CD4-positive, CD25-positive, alpha-beta regulatory T cell (primary cell): ENCODE results near the gene KCNB1. TPM values are rescaled to one million over a fixed set of nuclear protein-coding genes. Genes with fewer than 3 reads are reported as not detected.

ENCODE experiments used
- ATAC-seq, 2 donors: fragments of 150-1000 bp; cut with Tn5 transposase; one replicate each; pipeline ENCODE4 v1.10.0; 2021; ENCODE audit warnings: low read depth in 2 of 2, moderate number of reproducible peaks in 2 of 2, moderate library complexity in 1 of 2
- DNase-seq, 3 donors: peaks; one replicate each; pipeline versions ENCODE4 v3.0.0 to v3.0.0-alpha.2; 2012 to 2022; ENCODE audit warnings: mixed read lengths in 1 of 3
- H3K27ac ChIP-seq: one replicate; pipeline ENCODE4 v1.7.0; 2013; ENCODE audit warnings: mild to moderate bottlenecking, low read length; ENCODE audit not compliant: insufficient read depth, poor library complexity, severe bottlenecking
- H3K27me3 ChIP-seq: one replicate; pipeline ENCODE4 v1.7.0; 2013; ENCODE audit warnings: low read length; ENCODE audit not compliant: control insufficient read depth, insufficient read depth
- H3K36me3 ChIP-seq: one replicate; pipeline ENCODE4 v1.7.0; 2013; ENCODE audit warnings: mild to moderate bottlenecking, low read length, moderate library complexity; ENCODE audit not compliant: control insufficient read depth, insufficient read depth
- H3K4me1 ChIP-seq: 2 replicates; pipeline ENCODE4 v1.7.0; 2013; ENCODE audit warnings: mild to moderate bottlenecking, low read length; ENCODE audit not compliant: insufficient read depth, control insufficient read depth, poor library complexity, severe bottlenecking
- H3K4me3 ChIP-seq: one replicate; pipeline ENCODE4 v1.7.0; 2013; ENCODE audit warnings: low read depth, mild to moderate bottlenecking, low read length, moderate library complexity
- H3K9me3 ChIP-seq, 2 experiments: 1 replicate in 1 of 2; 2 replicates in 1 of 2; pipeline ENCODE4 v1.7.0; 2013; ENCODE audit warnings: low read length in 2 of 2, mild to moderate bottlenecking in 1 of 2, moderate library complexity in 1 of 2; ENCODE audit not compliant: control insufficient read depth in 2 of 2
- H3K27ac Mint-ChIP-seq, 3 donors: one replicate each; pipeline ENCODE4 v1.8.0; 2020 to 2022; ENCODE audit warnings: mild to moderate bottlenecking in 3 of 3, mixed read lengths in 3 of 3, moderate library complexity in 2 of 3
- H3K27me3 Mint-ChIP-seq: one replicate; pipeline ENCODE4 v1.8.0; 2022; ENCODE audit warnings: mild to moderate bottlenecking, mixed read lengths
- H3K36me3 Mint-ChIP-seq: one replicate; pipeline ENCODE4 v1.8.0; 2020; ENCODE audit warnings: mixed read lengths
- H3K4me1 Mint-ChIP-seq, 4 donors: one replicate each; pipeline ENCODE4 v1.8.0; 2020 to 2022; ENCODE audit warnings: mixed read lengths in 4 of 4, mild to moderate bottlenecking in 1 of 4
- H3K4me3 Mint-ChIP-seq, 4 donors: one replicate each; pipeline ENCODE4 v1.8.0; 2020 to 2022; ENCODE audit warnings: mild to moderate bottlenecking in 4 of 4, mixed read lengths in 4 of 4, moderate library complexity in 3 of 4
- H3K9me3 Mint-ChIP-seq, 7 donors: one replicate each; pipeline ENCODE4 v1.8.0; 2020 to 2022; ENCODE audit warnings: mixed read lengths in 7 of 7, mild to moderate bottlenecking in 3 of 7, moderate library complexity in 2 of 7
- polyA plus RNA-seq, 4 donors: library from polyadenylated mRNA; unstranded; fragments of 300-500 nt; fragmentation: Illumina TruSeq; gene quantifications; one replicate each; pipeline ENCODE4 v1.2.3, GENCODE V29; 2021
- total RNA-seq: library from RNA; stranded (reverse); gene quantifications from one replicate; pipeline ENCODE4 v1.2.3, GENCODE V29; 2022

The KCNB1 gene
- total and polyA plus RNA-seq, 5 donors from 2014 or later, result 0.02 to 0.05 TPM; not detected in 3

DNA sequence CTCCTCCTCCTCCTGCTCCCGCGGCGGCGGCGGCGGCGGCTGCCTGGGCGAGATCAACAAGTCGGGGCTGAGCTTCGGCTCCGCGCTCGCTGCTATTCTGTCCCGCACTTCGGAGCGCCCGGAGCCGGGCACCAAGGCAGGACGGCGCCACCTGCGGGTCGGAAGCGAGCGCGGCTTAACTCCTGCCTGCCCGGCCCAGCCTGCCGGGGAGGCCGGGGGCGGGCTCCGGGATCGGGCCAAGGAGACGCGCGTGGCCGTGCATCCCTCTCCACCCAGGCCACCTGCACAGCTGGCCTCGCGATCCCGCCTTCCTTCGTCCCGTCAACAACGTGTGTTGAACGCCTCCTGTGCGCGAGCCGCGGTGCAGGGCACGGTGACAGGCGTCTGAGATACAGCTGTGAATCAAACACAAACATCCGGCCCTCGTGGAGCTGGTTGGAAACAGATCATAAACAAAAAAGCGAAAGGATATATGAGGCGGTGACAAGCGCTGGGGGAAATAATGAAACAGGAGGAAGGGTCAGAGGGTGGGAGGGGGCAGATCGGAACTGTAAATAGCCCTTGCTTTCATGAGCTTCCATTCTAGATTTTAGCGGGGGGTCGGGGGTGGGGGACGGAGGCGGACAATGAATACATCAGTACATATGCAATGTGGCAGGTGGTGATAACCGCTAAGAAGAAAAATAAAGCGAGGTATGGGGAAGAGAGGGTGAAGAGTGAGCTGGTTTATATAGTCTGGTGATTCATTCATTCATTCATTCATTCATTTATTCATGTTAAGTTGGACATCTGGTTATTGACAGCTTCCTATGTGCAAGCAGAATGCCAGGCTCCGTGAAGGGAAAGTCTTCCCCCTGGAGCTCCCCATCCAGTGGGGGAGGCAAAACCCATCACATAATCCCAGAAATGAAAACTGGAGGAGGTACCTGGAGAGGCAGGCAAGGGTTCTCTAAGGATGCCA lies 2.0 kb upstream of the KCNB1 start:
- peak; percentile 9 to 75 (median 53) for DNase-seq
- Mint-ChIP-seq H3K27me3 (peaks cover 59% of the 10 kb centered on the region), H3K27ac (peak overlapping the region in 2 of 3 donors; percentile 9 to 24), H3K4me3 (peak overlapping the region; percentile 29 to 88 (median 66)), H3K36me3 (no peaks in the 10 kb centered on the region), H3K4me1 (peaks cover 0 to 14% (median 4%) of the 10 kb centered on the region in 4 donors), H3K9me3 (peaks cover 0 to 15% (median 5%) of the 10 kb centered on the region in 7 donors)
- no peaks in the 10 kb centered on the region for H3K36me3 ChIP-seq
- no peak overlapping the region for H3K4me3 ChIP-seq
- H3K4me1 ChIP-seq, result peaks cover 20% of the 10 kb centered on the region
- H3K9me3 ChIP-seq, result peaks cover 0 to 6% of the 10 kb centered on the region in 2 experiments
- H3K27ac ChIP-seq, result no peak overlapping the region
- ATAC-seq, result peak; percentile 77 to 82
- H3K27me3 ChIP-seq, result peaks cover 28% of the 10 kb centered on the region

DNA sequence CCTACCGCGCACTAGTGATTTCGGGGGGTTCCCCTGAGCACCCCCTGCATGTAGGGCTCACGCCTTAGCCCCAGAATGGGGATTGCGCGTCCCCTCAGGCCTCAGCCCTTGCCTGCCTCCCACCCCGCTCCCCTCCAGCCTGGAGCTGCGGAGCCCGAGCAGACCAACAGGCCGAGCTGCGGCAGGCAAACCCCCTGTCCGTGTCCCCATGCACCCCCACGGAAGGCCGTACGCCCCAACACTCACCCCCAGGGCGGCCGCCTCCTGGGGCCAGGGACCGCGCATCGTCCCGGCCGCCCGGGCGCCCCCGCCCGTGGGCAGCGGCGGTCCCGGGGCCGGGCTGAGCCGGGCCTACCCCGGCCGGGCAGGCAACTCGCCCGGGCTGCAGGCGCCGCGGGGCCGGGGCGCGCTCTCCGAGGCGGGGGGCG lies 1.2 kb upstream of the KCNB1 start:
- DNase-seq (no peak), ATAC-seq (no peak)
- peaks cover 0 to 11% (median 1%) of the 10 kb centered on the region in 7 donors for H3K9me3 Mint-ChIP-seq
- Histone ChIP-seq H3K4me1 (peaks cover 20% of the 10 kb centered on the region), H3K4me3 (no peak overlapping the region), H3K36me3 (no peaks in the 10 kb centered on the region), H3K27ac (no peak overlapping the region), H3K27me3 (peaks cover 23% of the 10 kb centered on the region), H3K9me3 (no peaks in the 10 kb centered on the region)
- H3K36me3 Mint-ChIP-seq, result no peaks in the 10 kb centered on the region
- peaks cover 67% of the 10 kb centered on the region for H3K27me3 Mint-ChIP-seq
- H3K27ac Mint-ChIP-seq, result no peak overlapping the region
- peak overlapping the region in 1 of 4 donors; percentile 40 for H3K4me3 Mint-ChIP-seq
- peaks cover 0 to 14% (median 4%) of the 10 kb centered on the region in 4 donors for H3K4me1 Mint-ChIP-seq

DNA sequence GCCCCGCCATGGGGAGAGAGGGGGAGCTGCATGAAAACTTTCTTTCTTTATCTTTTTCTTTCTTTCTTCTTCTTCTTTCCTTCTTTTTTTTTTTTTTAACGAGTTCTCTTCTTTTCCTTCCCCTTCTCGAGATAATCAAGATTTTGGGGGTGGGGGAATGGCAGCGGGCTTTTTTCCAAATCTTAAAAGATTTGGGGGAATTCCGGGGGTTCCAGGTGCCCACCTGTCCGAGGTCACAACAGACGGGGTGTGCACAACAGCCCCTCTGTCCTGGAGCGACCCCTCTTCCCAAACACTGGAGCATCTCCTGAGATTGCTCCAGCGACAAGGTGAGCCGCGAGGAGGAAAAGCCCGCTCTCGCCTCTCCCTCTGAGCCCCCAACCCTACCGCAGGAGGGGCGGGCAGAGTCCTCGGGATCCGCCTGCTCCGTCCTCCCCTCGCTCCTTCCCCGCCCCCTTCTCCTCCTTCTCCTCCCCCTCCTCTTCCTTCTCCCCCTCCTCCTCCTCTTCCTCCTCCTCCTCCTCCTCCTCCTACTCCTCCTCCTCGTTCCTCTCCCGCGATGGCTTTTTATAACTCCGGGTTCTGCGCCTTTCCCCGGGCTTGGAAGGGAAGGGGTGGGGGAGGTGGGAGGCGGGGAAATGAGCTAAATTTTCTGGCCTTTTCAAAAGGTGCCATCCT lies 689 bp upstream of the KCNB1 start:
- Histone ChIP-seq H3K9me3 (no peaks in the 10 kb centered on the region), H3K36me3 (no peaks in the 10 kb centered on the region), H3K4me3 (no peak overlapping the region), H3K27ac (no peak overlapping the region), H3K27me3 (peaks cover 19% of the 10 kb centered on the region), H3K4me1 (peaks cover 20% of the 10 kb centered on the region)
- H3K27me3 Mint-ChIP-seq, result peaks cover 66% of the 10 kb centered on the region
- DNase-seq (no peak), ATAC-seq (no peak)
- H3K27ac Mint-ChIP-seq, result peak overlapping the region in 1 of 3 donors; percentile 38
- peak overlapping the region; percentile 34 to 66 (median 48) for H3K4me3 Mint-ChIP-seq
- H3K36me3 Mint-ChIP-seq, result no peaks in the 10 kb centered on the region
- peaks cover 0 to 14% (median 4%) of the 10 kb centered on the region in 4 donors for H3K4me1 Mint-ChIP-seq
- peaks cover 0 to 11% (median 1%) of the 10 kb centered on the region in 7 donors for H3K9me3 Mint-ChIP-seq

DNA sequence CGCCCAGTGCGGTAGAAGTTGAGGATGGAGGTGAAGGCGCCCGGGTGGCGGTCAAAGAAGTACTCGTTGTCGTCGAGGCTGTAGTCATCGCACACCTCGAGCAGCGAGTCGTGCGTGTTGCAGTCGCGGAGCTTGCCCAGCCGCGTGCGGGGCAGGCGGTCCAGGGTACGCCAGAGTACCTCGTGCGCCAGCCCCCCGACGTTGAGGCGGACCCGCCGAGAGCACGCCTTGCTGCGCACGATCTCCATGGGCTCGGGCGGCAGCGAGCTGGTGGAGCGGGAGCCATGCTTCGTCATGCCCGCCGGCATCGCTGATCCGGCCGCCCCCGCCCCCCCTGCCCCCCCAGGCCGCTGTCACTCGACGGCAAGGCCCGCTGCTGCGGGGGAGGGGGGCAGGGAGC lies 295 bp downstream of the KCNB1 start:
- Histone ChIP-seq H3K27ac (no peak overlapping the region), H3K4me3 (no peak overlapping the region), H3K27me3 (peaks cover 23% of the 10 kb centered on the region), H3K4me1 (peaks cover 20% of the 10 kb centered on the region), H3K9me3 (no peaks in the 10 kb centered on the region), H3K36me3 (no peaks in the 10 kb centered on the region)
- DNase-seq, result no peak
- ATAC-seq, result no peak
- Mint-ChIP-seq H3K27me3 (peaks cover 66% of the 10 kb centered on the region), H3K4me3 (no peak overlapping the region), H3K4me1 (peaks cover 0 to 14% (median 4%) of the 10 kb centered on the region in 4 donors), H3K36me3 (no peaks in the 10 kb centered on the region), H3K9me3 (peaks cover 0 to 7% (median 1%) of the 10 kb centered on the region in 7 donors), H3K27ac (no peak overlapping the region)

DNA sequence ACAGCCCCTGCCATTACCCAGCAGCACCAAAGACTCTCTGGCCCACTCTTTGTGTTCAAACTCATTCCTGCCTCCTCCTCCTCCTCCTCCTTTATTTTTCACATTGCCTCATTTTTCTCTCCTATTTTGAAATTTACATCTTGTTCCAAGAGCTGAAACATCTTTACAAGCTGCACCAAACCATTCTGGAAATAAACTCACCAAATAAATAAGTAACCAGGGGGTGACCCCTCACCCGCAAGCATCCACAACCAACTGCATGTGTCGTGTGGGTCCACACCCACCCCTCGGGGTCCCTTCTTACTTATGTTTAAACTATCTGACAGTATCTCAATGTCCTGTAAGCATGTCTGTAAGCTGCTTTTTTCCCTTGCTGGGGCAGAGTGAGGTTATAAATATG lies 1.4 kb downstream of the KCNB1 start:
- Mint-ChIP-seq H3K36me3 (no peaks in the 10 kb centered on the region), H3K27ac (no peak overlapping the region), H3K27me3 (peaks cover 59% of the 10 kb centered on the region), H3K9me3 (peaks cover 0 to 5% (median 1%) of the 10 kb centered on the region in 7 donors), H3K4me1 (peaks cover 0 to 14% (median 4%) of the 10 kb centered on the region in 4 donors), H3K4me3 (no peak overlapping the region)
- Histone ChIP-seq H3K36me3 (no peaks in the 10 kb centered on the region), H3K27me3 (peaks cover 17% of the 10 kb centered on the region), H3K4me3 (no peak overlapping the region), H3K27ac (no peak overlapping the region), H3K4me1 (peaks cover 20% of the 10 kb centered on the region), H3K9me3 (no peaks in the 10 kb centered on the region)
- DNase-seq (no peak), ATAC-seq (no peak)

DNA sequence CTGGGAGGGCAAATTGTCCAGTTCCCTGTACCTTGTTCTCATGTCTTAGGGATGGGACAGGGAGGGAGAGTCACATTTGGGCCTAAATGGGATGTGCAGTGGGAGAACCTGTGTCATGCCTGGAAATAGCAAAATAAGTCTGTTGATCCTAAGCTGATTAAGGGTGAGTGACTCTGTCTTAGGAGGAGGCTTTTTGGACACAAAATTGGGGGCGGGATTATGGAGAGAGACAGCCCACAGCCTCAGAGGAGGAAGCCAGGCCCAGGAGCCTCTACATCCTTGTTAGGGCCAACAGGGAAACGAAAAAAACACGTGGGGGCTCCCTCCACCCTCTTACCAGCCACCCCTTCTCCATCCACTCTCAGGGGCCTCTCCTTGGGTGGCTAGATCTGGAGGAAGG lies 2.2 kb downstream of the KCNB1 start:
- Histone ChIP-seq H3K9me3 (no peaks in the 10 kb centered on the region), H3K36me3 (no peaks in the 10 kb centered on the region), H3K4me3 (no peak overlapping the region), H3K4me1 (peaks cover 20% of the 10 kb centered on the region), H3K27ac (no peak overlapping the region), H3K27me3 (peaks cover 19% of the 10 kb centered on the region)
- Mint-ChIP-seq H3K36me3 (no peaks in the 10 kb centered on the region), H3K27ac (no peak overlapping the region), H3K27me3 (peaks cover 54% of the 10 kb centered on the region), H3K4me1 (peaks cover 0 to 14% (median 4%) of the 10 kb centered on the region in 4 donors), H3K9me3 (peaks cover 0 to 5% (median 1%) of the 10 kb centered on the region in 7 donors), H3K4me3 (no peak overlapping the region)
- ATAC-seq, result no peak
- DNase-seq, result no peak

DNA sequence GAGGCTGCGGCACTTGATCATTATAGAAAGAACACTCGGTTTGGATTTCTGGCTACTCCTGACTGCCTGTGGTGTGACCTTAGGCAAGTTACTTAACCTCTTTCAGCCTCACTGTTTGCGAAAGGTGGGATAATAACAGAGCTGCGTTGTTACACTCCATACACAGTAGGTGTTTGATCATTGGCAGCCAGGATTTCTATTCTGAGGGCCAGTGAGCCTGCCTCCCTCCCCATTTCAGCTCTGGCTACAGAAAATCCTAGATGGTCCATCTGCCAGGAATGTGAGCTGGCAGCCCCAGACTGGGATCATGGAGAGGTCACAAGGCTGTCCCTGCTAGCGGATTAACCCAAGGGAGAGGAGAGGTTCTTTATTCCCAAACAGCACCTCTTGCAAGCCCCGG lies 2.7 kb downstream of the KCNB1 start:
- no peak overlapping the region for H3K27ac Mint-ChIP-seq
- Histone ChIP-seq H3K27me3 (peaks cover 19% of the 10 kb centered on the region), H3K27ac (no peak overlapping the region), H3K4me1 (peaks cover 20% of the 10 kb centered on the region), H3K36me3 (no peaks in the 10 kb centered on the region), H3K4me3 (no peak overlapping the region), H3K9me3 (no peaks in the 10 kb centered on the region)
- H3K4me3 Mint-ChIP-seq, result no peak overlapping the region
- H3K27me3 Mint-ChIP-seq, result peaks cover 54% of the 10 kb centered on the region
- H3K36me3 Mint-ChIP-seq, result no peaks in the 10 kb centered on the region
- ATAC-seq (no peak), DNase-seq (no peak)
- H3K9me3 Mint-ChIP-seq, result peaks cover 0 to 5% (median 1%) of the 10 kb centered on the region in 7 donors
- peaks cover 0 to 10% (median 4%) of the 10 kb centered on the region in 4 donors for H3K4me1 Mint-ChIP-seq
